ENCODE results near the gene CHFR.

DNA sequence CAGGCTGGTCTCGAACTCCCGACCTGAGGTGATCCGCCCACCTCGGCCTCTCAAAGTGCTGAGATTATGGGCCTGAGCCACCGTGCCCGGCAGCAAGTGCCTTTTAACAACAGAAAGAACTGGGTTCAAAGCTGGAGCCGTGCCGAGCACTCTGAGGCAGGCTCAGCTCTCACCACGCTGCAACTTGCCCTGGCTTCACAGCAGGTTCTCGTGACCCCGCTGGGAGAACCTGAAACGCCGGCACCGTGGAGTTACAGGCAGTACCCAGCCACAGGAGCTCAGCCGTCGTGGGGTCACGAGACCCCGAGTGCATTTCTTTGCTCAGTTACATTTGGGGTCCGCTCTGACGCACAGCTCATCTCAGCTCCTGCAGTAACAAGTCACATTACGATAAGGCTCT, 73.2 kb downstream of the CHFR start:
- TF ChIP-seq, protein P1, sequence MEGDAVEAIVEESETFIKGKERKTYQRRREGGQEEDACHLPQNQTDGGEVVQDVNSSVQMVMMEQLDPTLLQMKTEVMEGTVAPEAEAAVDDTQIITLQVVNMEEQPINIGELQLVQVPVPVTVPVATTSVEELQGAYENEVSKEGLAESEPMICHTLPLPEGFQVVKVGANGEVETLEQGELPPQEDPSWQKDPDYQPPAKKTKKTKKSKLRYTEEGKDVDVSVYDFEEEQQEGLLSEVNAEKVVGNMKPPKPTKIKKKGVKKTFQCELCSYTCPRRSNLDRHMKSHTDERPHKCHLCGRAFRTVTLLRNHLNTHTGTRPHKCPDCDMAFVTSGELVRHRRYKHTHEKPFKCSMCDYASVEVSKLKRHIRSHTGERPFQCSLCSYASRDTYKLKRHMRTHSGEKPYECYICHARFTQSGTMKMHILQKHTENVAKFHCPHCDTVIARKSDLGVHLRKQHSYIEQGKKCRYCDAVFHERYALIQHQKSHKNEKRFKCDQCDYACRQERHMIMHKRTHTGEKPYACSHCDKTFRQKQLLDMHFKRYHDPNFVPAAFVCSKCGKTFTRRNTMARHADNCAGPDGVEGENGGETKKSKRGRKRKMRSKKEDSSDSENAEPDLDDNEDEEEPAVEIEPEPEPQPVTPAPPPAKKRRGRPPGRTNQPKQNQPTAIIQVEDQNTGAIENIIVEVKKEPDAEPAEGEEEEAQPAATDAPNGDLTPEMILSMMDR (IDR thresholded peaks at IDR 0.05; ENCODE audit: low read depth, low read length, missing input control) = no peak
- no peak for TF ChIP-seq YY1 (IDR thresholded peaks at IDR 0.05)
- no peak for TF ChIP-seq FOXA1 (IDR thresholded peaks at IDR 0.05)
